HepG2 (cell line): ENCODE measurements around the gene TPD52L2.

ENCODE experiments used
- ATF3 ChIP-seq: sonication (generic); formaldehyde crosslinking; IDR thresholded peaks from 2 replicates; pipeline ENCODE4 v1.4.0; 2020; ENCODE audit warnings: missing genetic modification reagents
- BHLHE40 ChIP-seq: IDR thresholded peaks from 2 replicates; pipeline ENCODE4 v1.6.1; 2011; ENCODE audit warnings: low read length, improper control_type of control experiment
- ETV5 ChIP-seq: IDR thresholded peaks from 2 replicates; pipeline ENCODE4 v1.6.1; 2018; ENCODE audit warnings: missing biosample characterization, missing genetic modification reagents, inconsistent platforms, borderline replicate concordance
- MED13 ChIP-seq: sonication (generic); formaldehyde crosslinking; IDR thresholded peaks from 2 replicates; pipeline ENCODE4 v1.5.0; 2020; ENCODE audit warnings: missing genetic modification reagents
- PHB2 ChIP-seq: fragments of 450-650 bp; IDR thresholded peaks from 2 replicates; pipeline ENCODE4 v1.6.1; 2018; ENCODE audit not compliant: partially characterized antibody
- PLSCR1 ChIP-seq: sonication (generic); formaldehyde crosslinking; IDR thresholded peaks from 2 replicates; pipeline ENCODE4 v1.5.0; 2020; ENCODE audit warnings: missing genetic modification reagents, mild to moderate bottlenecking, borderline replicate concordance
- PREB ChIP-seq: sonication (generic); formaldehyde crosslinking; IDR thresholded peaks from 2 replicates; pipeline ENCODE4 v1.4.0; 2020; ENCODE audit warnings: missing genetic modification reagents
- RBAK ChIP-seq: sonication (generic); formaldehyde crosslinking; IDR thresholded peaks from 2 replicates; pipeline ENCODE4 v1.5.1; 2020; ENCODE audit warnings: mild to moderate bottlenecking, missing genetic modification reagents
- SAFB2 ChIP-seq: sonication (generic); formaldehyde crosslinking; IDR thresholded peaks from 2 replicates; pipeline ENCODE4 v1.5.1; 2020; ENCODE audit warnings: missing genetic modification reagents, low read depth, mild to moderate bottlenecking, borderline replicate concordance
- SP4 ChIP-seq: sonication (generic); formaldehyde crosslinking; IDR thresholded peaks from 2 replicates; pipeline ENCODE4 v1.8.1; 2023; ENCODE audit warnings: mild to moderate bottlenecking, missing genetic modification reagents
- SSRP1 ChIP-seq: IDR thresholded peaks from 2 replicates; pipeline ENCODE4 v1.6.1; 2016; ENCODE audit warnings: control low read depth

- no peak for TF ChIP-seq PLSCR1
- TF ChIP-seq SP4 (CRISPR knock-in tag): no peak
- TF ChIP-seq ATF3 (CRISPR knock-in tag): no peak
- no peak for TF ChIP-seq BHLHE40
- TF ChIP-seq PHB2: no peak
- TF ChIP-seq RBAK (CRISPR knock-in tag): no peak
- no peak for TF ChIP-seq MED13 (CRISPR knock-in tag)
- no peak for TF ChIP-seq ETV5
- TF ChIP-seq SSRP1: no peak
- TF ChIP-seq PREB: no peak
- 0 out of 2 replicates have a peak, but pooled peaks have one; percentile 53 for TF ChIP-seq SAFB2 (CRISPR knock-in tag)
These were observed 31.1 kb upstream of the TPD52L2 start for GRCh38 chr20:63833776-63834490.
